IMR-90 (cell line): ENCODE results near the gene FOXK2.

Experiments
- BHLHE40 ChIP-seq: fragments of 150-350 bp; IDR thresholded peaks from 2 replicates; pipeline ENCODE4 v1.6.1; 2016; ENCODE audit warnings: mild to moderate bottlenecking, low read depth, low read length
- CTCF ChIP-seq: conservative IDR thresholded peaks from 2 replicates; pipeline ENCODE4 v1.5.1; 2012; ENCODE audit warnings: mild to moderate bottlenecking, low read depth, low read length, improper control_type of control experiment
- FOS ChIP-seq: fragments of 150-350 bp; IDR thresholded peaks from 2 replicates; pipeline ENCODE4 v1.6.1; 2016; ENCODE audit warnings: low read depth, low read length
- MAFK ChIP-seq: IDR thresholded peaks from 2 replicates; pipeline ENCODE4 v1.6.1; 2012; ENCODE audit warnings: low read depth, low read length, improper control_type of control experiment
- MXI1 ChIP-seq: IDR thresholded peaks from 2 replicates; pipeline ENCODE4 v1.6.1; 2012; ENCODE audit warnings: low read depth, mild to moderate bottlenecking, low read length, moderate library complexity, borderline replicate concordance
- POLR2A ChIP-seq: IDR thresholded peaks from 2 replicates; pipeline ENCODE4 v1.6.1; 2012; ENCODE audit warnings: mild to moderate bottlenecking, low read depth, low read length
- RAD21 ChIP-seq: IDR thresholded peaks from 2 replicates; pipeline ENCODE4 v1.6.1; 2012; ENCODE audit warnings: low read length, improper control_type of control experiment
- TF ChIP-seq, protein P1 (sequence below): fragments of 150-350 bp; IDR thresholded peaks from 2 replicates; pipeline ENCODE4 v1.6.1; 2016; ENCODE audit warnings: low read depth, mild to moderate bottlenecking, low read length, moderate library complexity, borderline replicate concordance

DNA sequence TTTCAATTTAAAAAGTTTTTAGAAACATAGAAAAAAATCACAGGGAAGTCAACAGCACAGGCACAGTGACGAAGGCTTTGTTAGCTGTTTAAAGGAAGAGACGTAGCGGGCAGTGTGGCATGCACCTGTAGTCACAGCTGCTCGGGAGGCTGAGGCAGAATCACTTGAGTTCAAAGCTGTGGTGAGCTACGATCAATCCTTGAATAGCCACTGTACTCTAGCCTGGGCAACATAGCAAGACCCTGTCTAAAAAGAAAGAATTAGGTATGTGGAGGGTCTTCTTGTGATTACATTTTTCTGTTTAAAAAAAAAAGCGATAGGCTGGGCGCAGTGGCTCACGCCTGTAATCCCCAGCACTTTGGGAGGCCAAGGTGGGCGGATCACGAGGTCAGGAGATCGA is 50.1 kb downstream of the FOXK2 start:
- TF ChIP-seq MAFK (no peak), BHLHE40 (no peak), CTCF (no peak), POLR2A (no peak), RAD21 (no peak), MXI1 (no peak), FOS (no peak)
- TF ChIP-seq, protein P1, sequence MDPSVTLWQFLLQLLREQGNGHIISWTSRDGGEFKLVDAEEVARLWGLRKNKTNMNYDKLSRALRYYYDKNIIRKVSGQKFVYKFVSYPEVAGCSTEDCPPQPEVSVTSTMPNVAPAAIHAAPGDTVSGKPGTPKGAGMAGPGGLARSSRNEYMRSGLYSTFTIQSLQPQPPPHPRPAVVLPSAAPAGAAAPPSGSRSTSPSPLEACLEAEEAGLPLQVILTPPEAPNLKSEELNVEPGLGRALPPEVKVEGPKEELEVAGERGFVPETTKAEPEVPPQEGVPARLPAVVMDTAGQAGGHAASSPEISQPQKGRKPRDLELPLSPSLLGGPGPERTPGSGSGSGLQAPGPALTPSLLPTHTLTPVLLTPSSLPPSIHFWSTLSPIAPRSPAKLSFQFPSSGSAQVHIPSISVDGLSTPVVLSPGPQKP: no peak
